Measurements from ENCODE around the gene SIGLEC6.

SIGLEC6 gene

GRCh38 chr19:51548213-51548651 is 16.8 kb upstream of the SIGLEC6 start:
- DNase-seq: no peak

- no peak for DNase-seq
Measured at GRCh38 chr19:51547397-51548212, 16.1 kb upstream of the SIGLEC6 start.

- no peak for DNase-seq
Measured at GRCh38 chr19:51546650-51547396, 15.4 kb upstream of the SIGLEC6 start.

GRCh38 chr19:51546107-51546649 is 14.7 kb upstream of the SIGLEC6 start:
- no peak for DNase-seq

GRCh38 chr19:51544038-51544437 is 12.6 kb upstream of the SIGLEC6 start:
- no peak for DNase-seq

- no peak for DNase-seq
Measured at GRCh38 chr19:51542699-51543098, 11.2 kb upstream of the SIGLEC6 start.

- no peak for DNase-seq
Measured at GRCh38 chr19:51541458-51542357, 10.2 kb upstream of the SIGLEC6 start.

- no peak for DNase-seq
Measured at GRCh38 chr19:51539821-51540366, 8.4 kb upstream of the SIGLEC6 start.

- no peak for DNase-seq
Measured at GRCh38 chr19:51535535-51535934, 4.1 kb upstream of the SIGLEC6 start.

- DNase-seq: no peak
Measured at GRCh38 chr19:51530616-51531015, 854 bp downstream of the SIGLEC6 start.

- no peak for DNase-seq
Measured at GRCh38 chr19:51529301-51529700, 2.2 kb downstream of the SIGLEC6 start.

- no peak for DNase-seq
Measured at GRCh38 chr19:51525651-51526050, 5.8 kb downstream of the SIGLEC6 start.

- no peak for DNase-seq
Measured at GRCh38 chr19:51524666-51525264, 6.7 kb downstream of the SIGLEC6 start.

GRCh38 chr19:51521781-51522180 is 9.7 kb downstream of the SIGLEC6 start:
- DNase-seq: no peak

- DNase-seq: no peak
Measured at GRCh38 chr19:51521357-51521756, 10.1 kb downstream of the SIGLEC6 start.

- DNase-seq: no peak
Measured at GRCh38 chr19:51520728-51521127, 10.7 kb downstream of the SIGLEC6 start.

- DNase-seq: peak; percentile 33
Measured at GRCh38 chr19:51514866-51515481, 16.5 kb downstream of the SIGLEC6 start.

- DNase-seq: no peak
Measured at GRCh38 chr19:51513968-51514367, 17.5 kb downstream of the SIGLEC6 start.

GRCh38 chr19:51511353-51511752 is 20.1 kb downstream of the SIGLEC6 start:
- no peak for DNase-seq

GRCh38 chr19:51509823-51510660 is 21.4 kb downstream of the SIGLEC6 start:
- DNase-seq: no peak
